ENCODE measurements around the gene SLC16A12. TPM values are rescaled to one million over a fixed set of nuclear protein-coding genes. Genes with fewer than 3 reads are reported as not detected.

The SLC16A12 gene
- total RNA-seq, 1 donor from 2014 or later: 1.6 TPM

DNA sequence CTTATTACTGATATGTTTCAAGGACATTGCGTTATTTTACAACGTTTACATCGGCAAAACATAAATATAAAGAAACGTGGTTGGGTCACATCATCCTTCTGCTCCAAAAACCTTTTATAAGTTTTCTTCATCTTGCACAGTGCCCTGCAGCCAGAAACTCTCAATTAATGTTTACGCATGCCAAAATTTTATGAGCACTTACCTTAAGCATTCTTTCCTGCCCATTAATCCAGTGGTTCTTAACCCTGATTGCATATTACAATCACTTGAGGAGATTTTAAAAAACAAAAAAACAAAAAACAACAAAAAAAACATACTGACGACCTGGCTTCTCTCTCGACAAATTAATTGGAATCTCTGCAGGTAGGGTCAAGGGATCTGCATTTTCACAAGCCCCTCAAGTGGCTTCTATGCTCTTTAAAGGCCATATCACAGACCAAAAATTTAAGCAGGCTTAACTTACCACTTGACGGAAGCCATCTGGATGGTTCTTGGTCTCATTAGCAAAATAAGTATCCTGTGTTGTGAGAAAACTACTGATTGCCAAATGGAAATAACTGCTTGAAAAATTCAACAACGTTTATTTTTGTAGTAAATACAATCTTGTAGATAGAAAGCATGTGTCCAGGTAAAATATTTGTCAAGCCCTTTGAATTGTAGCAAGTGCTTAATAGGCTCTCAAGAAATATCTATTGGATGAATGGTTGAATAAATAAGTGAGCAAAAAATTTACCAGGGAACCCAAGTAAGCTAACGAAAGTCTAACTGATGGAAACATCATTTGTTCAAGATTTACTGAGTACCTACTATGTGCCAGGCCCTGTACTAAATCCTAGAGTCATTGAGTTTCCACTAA is 30.9 kb upstream of the SLC16A12 start:
- no peak overlapping the region for H3K9ac ChIP-seq (ENCODE audit: low read depth in 1 of 3, low read length in 3 of 3)
- H3K27me3 ChIP-seq (ENCODE audit: control insufficient read depth in 3 of 3, insufficient read depth in 3 of 3, low read length in 3 of 3): no peaks in the 10 kb centered on the region
- H3K9me3 ChIP-seq (ENCODE audit: control insufficient read depth in 3 of 3, low read length in 3 of 3): no peaks in the 10 kb centered on the region
- no peaks in the 10 kb centered on the region for H3K4me1 ChIP-seq (ENCODE audit: control insufficient read depth in 3 of 3, insufficient read depth in 3 of 3, low read length in 3 of 3)
- H3K36me3 ChIP-seq (ENCODE audit: control insufficient read depth in 3 of 3, insufficient read depth in 3 of 3, low read length in 3 of 3): no peaks in the 10 kb centered on the region
- H3K4me3 ChIP-seq (ENCODE audit: low read length in 3 of 3): no peak overlapping the region
- H3K27ac ChIP-seq (ENCODE audit: low read depth, low read length): no peak overlapping the region

DNA sequence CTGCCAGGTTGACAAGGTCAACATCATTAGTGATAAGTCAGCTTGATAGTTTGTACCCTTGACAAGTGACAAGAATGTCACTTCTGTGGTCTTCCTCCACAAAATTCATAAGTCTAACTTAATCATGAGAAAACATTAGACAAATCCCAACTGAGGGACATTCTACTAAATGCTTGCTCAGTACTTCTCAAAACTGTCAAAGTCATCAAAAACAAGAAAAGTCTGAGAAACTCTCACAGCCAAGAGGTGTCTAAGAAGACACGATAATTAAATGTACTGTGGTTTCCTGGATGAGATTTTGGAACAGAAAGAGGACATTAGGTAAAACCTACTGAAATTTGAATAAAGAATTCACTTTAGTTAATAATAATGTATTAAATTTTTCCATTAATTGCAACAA is 29.8 kb upstream of the SLC16A12 start:
- Histone ChIP-seq H3K36me3 (ENCODE audit: control insufficient read depth in 3 of 3, insufficient read depth in 3 of 3, low read length in 3 of 3) (no peaks in the 10 kb centered on the region), H3K27ac (ENCODE audit: low read depth, low read length) (no peak overlapping the region), H3K9me3 (ENCODE audit: control insufficient read depth in 3 of 3, low read length in 3 of 3) (no peaks in the 10 kb centered on the region), H3K9ac (ENCODE audit: low read depth in 1 of 3, low read length in 3 of 3) (no peak overlapping the region), H3K27me3 (ENCODE audit: control insufficient read depth in 3 of 3, insufficient read depth in 3 of 3, low read length in 3 of 3) (no peaks in the 10 kb centered on the region), H3K4me1 (ENCODE audit: control insufficient read depth in 3 of 3, insufficient read depth in 3 of 3, low read length in 3 of 3) (no peaks in the 10 kb centered on the region), H3K4me3 (ENCODE audit: low read length in 3 of 3) (no peak overlapping the region)

DNA sequence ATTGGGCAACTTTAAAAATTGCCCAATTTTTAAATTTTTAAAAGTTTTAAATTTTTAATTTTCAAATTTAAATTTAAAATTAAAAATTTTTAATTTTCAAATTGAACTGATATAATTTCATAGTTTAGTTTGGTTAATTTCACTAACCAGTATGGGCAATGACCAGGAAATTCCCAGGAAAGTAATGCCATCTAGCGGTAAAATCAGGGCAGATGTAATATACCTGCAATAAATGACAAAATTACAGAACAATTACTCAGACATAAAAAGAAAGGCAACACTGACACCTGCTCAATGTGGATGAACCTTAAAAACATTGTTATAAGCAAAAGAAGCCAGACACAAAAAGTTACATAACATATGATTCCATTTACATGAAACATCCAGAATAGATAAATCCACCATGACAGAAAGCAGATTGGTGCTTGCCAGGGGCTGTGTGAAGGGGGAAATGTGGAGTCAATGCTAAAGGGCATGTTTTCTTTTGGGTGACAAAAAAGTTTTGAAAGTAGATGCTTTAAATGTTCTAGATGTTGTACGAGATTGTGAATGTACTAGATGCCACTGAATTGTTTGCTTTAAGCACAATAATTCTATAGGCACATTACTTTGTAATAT is 28.6 kb upstream of the SLC16A12 start:
- H3K4me1 ChIP-seq (ENCODE audit: control insufficient read depth in 3 of 3, insufficient read depth in 3 of 3, low read length in 3 of 3): no peaks in the 10 kb centered on the region
- no peaks in the 10 kb centered on the region for H3K9me3 ChIP-seq (ENCODE audit: control insufficient read depth in 3 of 3, low read length in 3 of 3)
- H3K4me3 ChIP-seq (ENCODE audit: low read length in 3 of 3): no peak overlapping the region
- H3K27ac ChIP-seq (ENCODE audit: low read depth, low read length): no peak overlapping the region
- H3K27me3 ChIP-seq (ENCODE audit: control insufficient read depth in 3 of 3, insufficient read depth in 3 of 3, low read length in 3 of 3): no peaks in the 10 kb centered on the region
- no peak overlapping the region for H3K9ac ChIP-seq (ENCODE audit: low read depth in 1 of 3, low read length in 3 of 3)
- H3K36me3 ChIP-seq (ENCODE audit: control insufficient read depth in 3 of 3, insufficient read depth in 3 of 3, low read length in 3 of 3): no peaks in the 10 kb centered on the region

DNA sequence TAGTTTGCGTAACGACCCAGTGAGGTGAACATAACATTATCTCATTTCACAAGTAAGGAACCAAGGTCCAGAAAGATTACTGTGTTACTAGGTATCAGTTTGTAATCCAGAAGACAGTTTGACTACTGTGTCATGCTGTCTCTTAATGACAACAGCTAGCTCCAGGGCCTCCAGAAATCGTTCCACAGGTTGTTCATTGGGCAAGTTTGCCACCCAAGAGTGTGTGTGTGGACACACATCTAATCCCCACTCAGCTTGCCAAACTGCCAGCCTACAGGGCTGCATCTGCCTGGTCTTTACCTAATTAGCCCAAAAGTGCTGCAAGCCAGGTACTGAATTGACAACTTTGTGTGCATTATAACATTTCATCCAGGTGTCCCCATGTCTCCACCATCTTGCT is 27.9 kb upstream of the SLC16A12 start:
- H3K36me3 ChIP-seq (ENCODE audit: control insufficient read depth in 3 of 3, insufficient read depth in 3 of 3, low read length in 3 of 3): no peaks in the 10 kb centered on the region
- H3K4me3 ChIP-seq (ENCODE audit: low read length in 3 of 3): no peak overlapping the region
- no peak overlapping the region for H3K27ac ChIP-seq (ENCODE audit: low read depth, low read length)
- H3K9ac ChIP-seq (ENCODE audit: low read depth in 1 of 3, low read length in 3 of 3): no peak overlapping the region
- no peaks in the 10 kb centered on the region for H3K9me3 ChIP-seq (ENCODE audit: control insufficient read depth in 3 of 3, low read length in 3 of 3)
- no peaks in the 10 kb centered on the region for H3K27me3 ChIP-seq (ENCODE audit: control insufficient read depth in 3 of 3, insufficient read depth in 3 of 3, low read length in 3 of 3)
- H3K4me1 ChIP-seq (ENCODE audit: control insufficient read depth in 3 of 3, insufficient read depth in 3 of 3, low read length in 3 of 3): no peaks in the 10 kb centered on the region

DNA sequence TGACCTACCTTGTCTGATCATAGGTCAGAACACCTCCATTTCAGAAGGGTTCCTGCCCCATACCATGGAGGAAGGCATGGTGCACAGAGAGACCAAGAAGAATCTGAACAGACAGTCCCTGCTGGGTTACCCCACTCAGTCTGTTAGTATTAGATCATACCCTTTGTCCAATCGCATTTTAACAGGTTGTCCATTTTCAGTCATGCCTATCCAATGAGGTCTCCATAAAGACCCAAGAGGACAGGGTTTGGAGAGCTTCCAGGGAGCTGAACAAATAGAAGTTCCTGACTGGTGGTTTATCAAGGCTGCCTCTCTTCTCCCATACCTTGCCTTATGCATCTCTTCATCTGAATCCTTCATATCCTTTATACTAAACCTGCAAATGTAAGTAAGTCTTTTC is 21.2 kb upstream of the SLC16A12 start:
- Histone ChIP-seq H3K4me3 (ENCODE audit: low read length in 3 of 3) (no peak overlapping the region), H3K27me3 (ENCODE audit: control insufficient read depth in 3 of 3, insufficient read depth in 3 of 3, low read length in 3 of 3) (no peaks in the 10 kb centered on the region), H3K9me3 (ENCODE audit: control insufficient read depth in 3 of 3, low read length in 3 of 3) (no peaks in the 10 kb centered on the region), H3K36me3 (ENCODE audit: control insufficient read depth in 3 of 3, insufficient read depth in 3 of 3, low read length in 3 of 3) (no peaks in the 10 kb centered on the region), H3K27ac (ENCODE audit: low read depth, low read length) (no peak overlapping the region), H3K4me1 (ENCODE audit: control insufficient read depth in 3 of 3, insufficient read depth in 3 of 3, low read length in 3 of 3) (no peaks in the 10 kb centered on the region), H3K9ac (ENCODE audit: low read depth in 1 of 3, low read length in 3 of 3) (no peak overlapping the region)

DNA sequence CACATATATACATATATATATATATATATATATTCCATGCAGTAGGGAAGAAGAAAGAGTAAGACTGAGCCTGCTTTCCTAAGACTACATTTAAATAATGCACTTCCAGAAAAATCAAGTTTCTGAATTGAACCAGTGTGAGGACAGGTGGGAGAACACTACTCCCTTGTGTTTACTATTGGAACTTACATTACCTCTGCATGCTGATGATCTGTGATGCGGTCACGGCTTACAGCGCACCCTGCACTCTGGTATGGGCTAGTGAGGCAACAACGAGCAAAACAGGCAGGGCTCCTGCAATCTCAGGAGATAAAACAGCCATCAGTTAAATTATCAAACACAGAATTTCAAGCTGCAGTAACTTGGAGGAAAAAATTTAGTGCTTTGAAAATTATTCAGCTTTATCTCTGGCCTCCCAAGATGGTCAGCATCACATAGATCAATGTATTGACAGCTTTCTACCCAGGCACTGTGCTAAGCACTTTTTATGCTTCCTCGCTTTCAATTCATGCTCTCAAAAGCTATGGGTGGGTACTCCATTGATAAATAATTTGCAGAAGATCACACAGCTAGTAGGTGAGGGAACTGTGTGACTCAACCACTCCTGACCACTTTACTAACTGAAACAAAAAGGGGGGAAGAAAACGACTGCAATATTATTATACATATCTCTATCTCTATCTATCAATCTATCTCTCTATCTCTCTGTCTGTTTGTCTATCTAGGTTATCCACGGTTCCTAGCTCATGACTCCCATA is 20.5 kb upstream of the SLC16A12 start:
- Histone ChIP-seq H3K4me1 (ENCODE audit: control insufficient read depth in 3 of 3, insufficient read depth in 3 of 3, low read length in 3 of 3) (no peaks in the 10 kb centered on the region), H3K27ac (ENCODE audit: low read depth, low read length) (no peak overlapping the region), H3K36me3 (ENCODE audit: control insufficient read depth in 3 of 3, insufficient read depth in 3 of 3, low read length in 3 of 3) (no peaks in the 10 kb centered on the region), H3K4me3 (ENCODE audit: low read length in 3 of 3) (no peak overlapping the region), H3K27me3 (ENCODE audit: control insufficient read depth in 3 of 3, insufficient read depth in 3 of 3, low read length in 3 of 3) (no peaks in the 10 kb centered on the region), H3K9me3 (ENCODE audit: control insufficient read depth in 3 of 3, low read length in 3 of 3) (no peaks in the 10 kb centered on the region), H3K9ac (ENCODE audit: low read depth in 1 of 3, low read length in 3 of 3) (no peak overlapping the region)

DNA sequence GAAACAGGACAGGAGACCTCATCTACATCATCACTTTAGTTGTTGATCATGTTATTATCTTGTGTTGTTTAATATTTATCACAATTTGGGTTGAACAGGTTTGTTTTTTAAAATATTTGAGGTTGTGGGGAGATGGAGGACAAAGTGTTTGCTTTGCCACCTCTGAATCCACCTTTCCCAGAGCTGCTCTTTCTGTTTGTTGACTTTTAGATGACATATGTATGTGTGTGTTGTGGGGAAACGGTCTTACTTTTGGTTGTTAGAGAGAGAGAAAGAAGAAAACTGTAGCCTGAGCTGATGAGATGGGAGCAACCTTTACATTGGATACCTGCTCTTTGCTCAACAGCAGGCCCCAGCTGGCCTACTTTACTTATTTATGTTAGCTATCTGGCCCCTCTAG is 19.0 kb upstream of the SLC16A12 start:
- H3K9ac ChIP-seq (ENCODE audit: low read depth in 1 of 3, low read length in 3 of 3): no peak overlapping the region
- no peak overlapping the region for H3K27ac ChIP-seq (ENCODE audit: low read depth, low read length)
- no peaks in the 10 kb centered on the region for H3K36me3 ChIP-seq (ENCODE audit: control insufficient read depth in 3 of 3, insufficient read depth in 3 of 3, low read length in 3 of 3)
- no peaks in the 10 kb centered on the region for H3K4me1 ChIP-seq (ENCODE audit: control insufficient read depth in 3 of 3, insufficient read depth in 3 of 3, low read length in 3 of 3)
- no peaks in the 10 kb centered on the region for H3K9me3 ChIP-seq (ENCODE audit: control insufficient read depth in 3 of 3, low read length in 3 of 3)
- H3K4me3 ChIP-seq (ENCODE audit: low read length in 3 of 3): no peak overlapping the region
- no peaks in the 10 kb centered on the region for H3K27me3 ChIP-seq (ENCODE audit: control insufficient read depth in 3 of 3, insufficient read depth in 3 of 3, low read length in 3 of 3)

DNA sequence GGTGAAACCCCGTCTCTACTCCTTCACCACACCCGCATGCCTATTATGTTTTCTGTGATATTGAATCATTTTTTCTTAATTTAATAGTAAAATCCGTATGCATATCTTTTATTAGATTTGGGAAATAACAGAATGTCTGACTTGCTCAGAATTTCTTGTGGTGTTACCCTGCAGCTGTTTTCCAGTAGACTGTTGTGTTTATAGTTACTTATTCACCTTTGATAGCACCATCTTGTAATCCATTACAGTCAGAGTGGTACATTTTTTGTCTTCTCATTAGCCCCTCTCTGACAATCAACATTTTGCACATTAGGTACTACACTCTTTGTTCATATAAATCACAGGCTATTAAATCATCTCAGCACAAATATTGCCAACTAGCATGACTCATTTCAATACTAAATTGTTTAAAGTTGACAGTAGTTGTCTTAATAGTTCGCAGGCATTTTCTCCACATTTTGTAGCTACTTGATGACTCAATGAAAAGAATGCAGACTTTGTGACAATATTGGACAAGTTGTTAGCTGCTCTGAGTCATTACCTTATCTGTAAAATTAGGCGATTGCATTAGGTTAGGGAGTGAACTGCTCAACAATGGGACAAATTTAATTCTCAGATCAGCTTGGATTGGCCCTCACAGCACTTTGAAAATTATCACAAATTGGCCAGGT is 17.8 kb upstream of the SLC16A12 start:
- Histone ChIP-seq H3K9me3 (ENCODE audit: control insufficient read depth in 3 of 3, low read length in 3 of 3) (no peaks in the 10 kb centered on the region), H3K4me1 (ENCODE audit: control insufficient read depth in 3 of 3, insufficient read depth in 3 of 3, low read length in 3 of 3) (no peaks in the 10 kb centered on the region), H3K9ac (ENCODE audit: low read depth in 1 of 3, low read length in 3 of 3) (no peak overlapping the region), H3K27me3 (ENCODE audit: control insufficient read depth in 3 of 3, insufficient read depth in 3 of 3, low read length in 3 of 3) (no peaks in the 10 kb centered on the region), H3K4me3 (ENCODE audit: low read length in 3 of 3) (no peak overlapping the region), H3K27ac (ENCODE audit: low read depth, low read length) (no peak overlapping the region), H3K36me3 (ENCODE audit: control insufficient read depth in 3 of 3, insufficient read depth in 3 of 3, low read length in 3 of 3) (no peaks in the 10 kb centered on the region)

DNA sequence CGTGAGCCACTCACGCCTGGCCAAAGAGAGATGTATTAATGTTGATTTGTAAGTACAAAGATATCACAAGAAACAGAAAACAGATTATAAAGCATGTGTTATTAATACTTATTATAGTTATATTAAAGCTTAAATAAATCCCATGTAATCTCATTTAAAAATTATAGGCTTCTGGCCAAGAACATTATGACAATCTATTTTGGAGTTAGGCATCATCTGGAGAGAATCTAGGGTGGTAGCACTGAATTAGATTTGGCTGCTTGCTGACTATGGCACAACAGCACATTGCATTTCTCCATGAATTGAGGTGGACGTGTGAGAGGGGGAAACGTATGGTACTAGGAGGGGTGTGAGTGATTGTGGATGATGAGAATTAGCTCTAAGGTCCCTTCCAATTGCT is 16.8 kb upstream of the SLC16A12 start:
- H3K9ac ChIP-seq (ENCODE audit: low read depth in 1 of 3, low read length in 3 of 3): no peak overlapping the region
- H3K4me3 ChIP-seq (ENCODE audit: low read length in 3 of 3): no peak overlapping the region
- no peaks in the 10 kb centered on the region for H3K9me3 ChIP-seq (ENCODE audit: control insufficient read depth in 3 of 3, low read length in 3 of 3)
- H3K27me3 ChIP-seq (ENCODE audit: control insufficient read depth in 3 of 3, insufficient read depth in 3 of 3, low read length in 3 of 3): no peaks in the 10 kb centered on the region
- H3K27ac ChIP-seq (ENCODE audit: low read depth, low read length): no peak overlapping the region
- H3K36me3 ChIP-seq (ENCODE audit: control insufficient read depth in 3 of 3, insufficient read depth in 3 of 3, low read length in 3 of 3): no peaks in the 10 kb centered on the region
- no peaks in the 10 kb centered on the region for H3K4me1 ChIP-seq (ENCODE audit: control insufficient read depth in 3 of 3, insufficient read depth in 3 of 3, low read length in 3 of 3)

Data from skeletal muscle tissue (tissue), 4 donors.